GM18951 (cell line): ENCODE measurements around the gene CDK6.
"Not testable (repeated sequence)": the region's sequence is repeated elsewhere in the genome, so short reads cannot be mapped to it uniquely, and the experiment has no call there.

Experiments used
- POLR2A ChIP-seq: IDR thresholded peaks from 4 replicates; pipeline ENCODE4 v1.6.1; 2011; ENCODE audit warnings: mild to moderate bottlenecking; ENCODE audit not compliant: insufficient read length, insufficient read depth; ENCODE audit errors: extremely low read depth
- in situ Hi-C: fragments of 300-500 bp; cut with MboI; formaldehyde crosslinking; loops from one replicate; pipeline ENCODE4 v1.12.0; 2022; ENCODE audit warnings: low sequenced_read_pairs, mixed read lengths, inconsistent platforms; ENCODE audit not compliant: unreplicated experiment

CDK6 gene

DNA sequence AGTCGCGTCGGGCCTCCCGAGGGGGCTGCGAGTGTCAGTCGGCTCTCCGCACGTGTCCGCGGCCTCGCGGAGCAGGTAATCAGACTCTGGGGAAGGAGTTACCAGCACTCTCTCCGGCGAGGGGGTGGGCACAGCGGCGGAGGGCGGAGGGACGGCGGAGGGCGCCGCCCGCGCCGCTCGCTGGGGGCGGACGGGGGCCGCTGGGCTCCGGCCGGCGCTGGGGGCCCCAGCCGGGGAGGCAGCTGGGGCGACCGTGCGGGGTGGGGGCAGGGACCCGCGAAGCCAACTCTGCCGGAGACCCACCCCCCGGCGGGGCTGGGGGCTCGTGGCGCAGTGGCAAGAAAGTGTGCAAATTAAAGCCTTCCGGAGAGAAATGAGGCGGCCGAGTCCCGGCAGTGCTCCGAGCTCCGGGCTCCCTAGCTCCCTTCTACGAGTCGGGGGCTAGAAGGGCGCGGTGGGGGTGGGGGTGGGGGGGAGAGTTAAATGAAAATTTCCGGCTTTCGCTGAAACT lies at the start of gene CDK6:
TSS of gene CDK6 (minus strand) at position 85 of the 511 bp plus-strand sequence. CDS start 3,250 bp downstream, outside the sequence.
- peak; percentile 61 for TF ChIP-seq POLR2A
- in situ Hi-C loops: loop anchor here (10.0 kb wide), 1 partner anchor 142 kb away; no protein-coding TSS in a partner anchor

DNA sequence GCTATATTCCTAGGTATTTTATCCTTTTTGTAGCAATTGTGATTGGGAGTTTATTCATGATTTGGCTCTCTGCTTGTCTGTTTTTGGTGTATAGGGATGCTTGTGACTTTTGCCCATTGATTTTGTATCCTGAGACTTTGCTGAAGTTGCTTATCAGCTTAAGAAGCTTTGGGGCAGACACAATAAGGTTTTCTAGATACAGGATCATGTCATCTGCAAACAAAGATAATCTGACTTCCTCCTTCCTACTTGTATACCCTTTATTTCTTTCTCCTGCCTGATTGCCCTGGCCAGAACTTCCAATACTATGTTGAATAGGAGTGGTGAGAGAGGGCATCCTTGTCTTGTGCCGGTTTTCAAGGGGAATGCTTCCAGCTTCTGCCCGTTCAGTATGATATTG lies 49.7 kb upstream of the CDK6 start:
- in situ Hi-C loops: not testable (repeated sequence)

GRCh38 chr7:92884218-92884617 lies 47.8 kb upstream of the CDK6 start:
- no peak for TF ChIP-seq POLR2A
- in situ Hi-C loops: no loop called here

GRCh38 chr7:92882760-92883159 lies 46.4 kb upstream of the CDK6 start:
- no peak for TF ChIP-seq POLR2A
- in situ Hi-C loops: no loop called here

DNA sequence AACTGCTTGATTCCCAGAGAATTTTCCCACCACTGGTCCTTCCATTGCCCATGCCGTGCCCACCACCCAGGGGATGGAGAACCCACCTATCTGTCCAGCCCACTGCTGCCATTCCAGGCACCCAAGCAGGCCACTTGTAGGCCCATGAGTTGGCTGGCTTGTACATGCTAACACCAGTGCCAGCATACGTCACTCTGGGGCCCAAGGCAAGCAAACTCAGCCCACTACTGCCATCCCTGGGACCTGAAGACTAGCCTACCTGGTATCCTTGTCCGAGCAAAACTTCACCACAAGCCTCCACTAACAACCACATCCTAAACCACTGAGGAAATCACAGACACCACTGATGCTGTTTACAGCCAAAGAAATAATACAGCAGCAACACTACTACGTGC lies 44.7 kb upstream of the CDK6 start:
- no peak for TF ChIP-seq POLR2A
- in situ Hi-C loops: no loop called here

DNA sequence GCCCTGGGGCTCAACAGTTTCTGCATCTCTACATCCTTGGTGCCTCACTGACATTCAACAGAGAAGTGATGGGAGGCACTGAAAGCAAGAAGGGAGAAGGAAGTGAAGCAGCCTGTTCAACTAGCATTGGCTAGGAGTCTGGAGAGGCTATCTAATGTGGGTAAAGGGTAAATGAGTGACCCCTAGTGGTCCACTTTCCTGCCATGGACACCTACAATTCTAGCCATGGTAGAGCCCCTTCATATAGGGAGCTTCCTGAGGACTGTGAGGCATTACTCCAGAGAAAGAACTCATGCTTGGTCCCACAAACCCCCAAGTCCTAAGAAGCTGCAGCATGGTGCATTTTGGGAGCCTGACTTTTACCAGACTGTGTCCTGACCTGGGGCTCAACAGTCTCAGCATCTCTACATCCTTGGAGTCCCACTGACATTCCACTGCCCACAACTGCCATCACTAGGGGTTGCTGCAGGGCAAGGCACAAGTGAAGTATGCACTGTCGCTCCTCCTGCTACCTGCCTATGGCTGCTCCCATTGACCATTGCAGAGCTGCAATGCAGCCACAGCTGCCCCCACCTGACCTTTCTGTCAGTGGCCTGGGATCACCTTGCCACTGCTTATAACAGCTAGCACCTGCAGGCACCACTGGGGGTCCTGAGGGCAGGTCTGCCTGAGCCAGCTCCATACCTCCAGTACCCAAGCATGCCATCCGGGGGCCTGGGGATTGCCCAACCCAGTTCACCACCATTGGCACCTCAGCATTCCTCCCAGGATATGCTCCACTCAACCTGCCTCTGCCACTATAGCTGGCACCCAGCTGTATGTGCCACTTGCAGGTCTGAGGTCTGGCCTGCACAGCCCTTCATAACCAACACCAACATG lies 44.1 kb upstream of the CDK6 start:
- TF ChIP-seq POLR2A: no peak
- in situ Hi-C loops: no loop called here

- in situ Hi-C loops: no loop called here
- TF ChIP-seq POLR2A: no peak
These were observed 41.0 kb upstream of the CDK6 start for GRCh38 chr7:92877367-92877766.

DNA sequence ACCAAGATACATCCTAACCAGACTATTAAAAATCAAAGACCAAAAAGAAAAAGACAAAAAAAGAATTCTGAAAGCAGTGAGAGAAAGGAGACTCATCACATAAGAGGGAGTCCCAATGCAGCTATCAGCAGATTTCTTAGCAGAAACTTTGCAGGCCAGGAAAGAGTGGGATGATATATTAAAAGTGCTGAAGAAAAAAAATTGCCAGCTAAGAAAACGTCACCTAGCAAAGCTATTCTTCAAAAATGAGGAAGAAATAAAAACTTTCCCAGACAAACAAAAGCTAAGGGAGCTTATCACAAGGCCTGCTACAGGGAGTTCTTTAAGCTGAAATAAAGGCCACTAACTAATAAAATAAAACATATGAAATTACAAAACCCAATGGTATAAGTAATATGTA lies 40.5 kb upstream of the CDK6 start:
- in situ Hi-C loops: no loop called here
- no peak for TF ChIP-seq POLR2A

GRCh38 chr7:92875719-92876118 lies 39.3 kb upstream of the CDK6 start:
- in situ Hi-C loops: no loop called here
- TF ChIP-seq POLR2A: no peak

DNA sequence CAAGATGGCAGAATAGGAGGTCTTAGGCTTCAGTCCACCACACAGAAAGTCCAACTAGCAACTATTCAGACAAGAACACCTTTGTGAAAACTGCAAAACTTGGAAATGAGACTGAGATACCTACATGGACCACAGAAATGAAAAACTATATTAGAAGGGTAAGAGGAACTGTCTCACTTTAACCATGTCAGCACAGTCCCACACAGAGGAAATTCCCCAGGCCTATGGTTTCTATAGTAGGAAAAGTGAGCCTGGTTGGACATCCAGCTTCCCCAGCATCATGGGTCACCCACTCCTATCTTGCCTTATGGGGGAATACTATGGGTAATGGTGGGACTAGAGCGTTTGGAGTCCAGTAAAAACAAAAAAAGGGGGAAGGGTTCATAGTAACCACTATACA lies 38.8 kb upstream of the CDK6 start:
- in situ Hi-C loops: no loop called here
- TF ChIP-seq POLR2A: no peak

GRCh38 chr7:92874567-92874966 lies 38.2 kb upstream of the CDK6 start:
- in situ Hi-C loops: no loop called here
- no peak for TF ChIP-seq POLR2A

DNA sequence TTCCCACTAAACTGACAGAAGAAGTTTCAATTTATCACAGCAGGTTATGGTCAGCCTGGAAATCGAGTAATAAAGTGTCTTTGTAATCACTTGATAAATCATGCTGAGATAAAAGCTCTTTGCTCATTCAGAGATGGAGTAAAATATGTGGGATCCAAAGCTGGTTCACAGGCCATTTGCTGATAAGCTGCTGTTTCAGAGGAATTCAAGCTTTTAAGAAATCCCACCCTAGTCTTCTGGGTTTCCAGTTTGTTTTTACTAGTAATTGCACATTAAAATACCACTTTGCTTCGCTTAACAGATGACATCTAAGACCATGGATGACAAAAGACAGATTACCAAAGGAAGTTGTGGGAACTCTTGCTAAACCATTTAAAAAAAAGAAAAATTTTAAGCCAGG lies 37.4 kb upstream of the CDK6 start:
- no peak for TF ChIP-seq POLR2A
- in situ Hi-C loops: no loop called here

- in situ Hi-C loops: no loop called here
- no peak for TF ChIP-seq POLR2A
These were observed 36.3 kb upstream of the CDK6 start for GRCh38 chr7:92872701-92873100.

DNA sequence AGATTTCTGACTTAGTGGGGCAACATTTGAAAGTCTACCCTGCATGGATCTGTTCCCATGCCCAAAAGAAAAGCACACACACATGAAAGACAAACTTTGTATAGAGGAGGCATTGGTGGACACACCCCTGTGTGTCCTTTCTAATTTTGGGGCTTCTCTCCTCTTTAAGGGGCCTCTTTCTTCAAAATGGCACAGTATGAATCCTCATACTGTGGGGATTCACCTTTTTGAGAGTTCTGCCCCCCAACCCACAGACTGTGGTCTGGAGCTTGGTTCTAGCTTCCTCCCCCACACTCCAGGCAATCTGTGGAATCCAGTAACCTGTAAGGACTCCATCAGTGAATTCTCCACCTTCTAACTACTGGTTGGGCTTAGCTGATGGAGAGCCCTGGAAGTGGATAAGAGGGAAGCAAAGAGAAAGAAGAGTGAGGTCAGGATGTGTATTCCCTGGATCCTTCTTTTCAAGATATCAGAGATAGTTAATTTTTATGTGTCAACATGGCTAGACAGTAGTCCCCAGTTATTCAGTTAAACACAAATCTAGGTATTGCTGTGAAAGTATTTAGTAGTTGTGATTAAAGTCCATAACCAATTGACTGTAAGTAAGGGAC lies 32.4 kb upstream of the CDK6 start:
- in situ Hi-C loops: no loop called here
- TF ChIP-seq POLR2A: no peak

GRCh38 chr7:92864169-92864568 lies 27.8 kb upstream of the CDK6 start:
- in situ Hi-C loops: not testable (repeated sequence)
